Measurements from ENCODE around the gene SEL1L3. TPM values are rescaled to one million over a fixed set of nuclear protein-coding genes. Genes with fewer than 3 reads are reported as not detected.

Gene SEL1L3
- total and polyA plus RNA-seq, 9 of the 15 experiments (the other 6 are each of a cell fraction or from before 2014, with no cell fraction given) = 10.0 to 44.3 (median 21.6) TPM

DNA sequence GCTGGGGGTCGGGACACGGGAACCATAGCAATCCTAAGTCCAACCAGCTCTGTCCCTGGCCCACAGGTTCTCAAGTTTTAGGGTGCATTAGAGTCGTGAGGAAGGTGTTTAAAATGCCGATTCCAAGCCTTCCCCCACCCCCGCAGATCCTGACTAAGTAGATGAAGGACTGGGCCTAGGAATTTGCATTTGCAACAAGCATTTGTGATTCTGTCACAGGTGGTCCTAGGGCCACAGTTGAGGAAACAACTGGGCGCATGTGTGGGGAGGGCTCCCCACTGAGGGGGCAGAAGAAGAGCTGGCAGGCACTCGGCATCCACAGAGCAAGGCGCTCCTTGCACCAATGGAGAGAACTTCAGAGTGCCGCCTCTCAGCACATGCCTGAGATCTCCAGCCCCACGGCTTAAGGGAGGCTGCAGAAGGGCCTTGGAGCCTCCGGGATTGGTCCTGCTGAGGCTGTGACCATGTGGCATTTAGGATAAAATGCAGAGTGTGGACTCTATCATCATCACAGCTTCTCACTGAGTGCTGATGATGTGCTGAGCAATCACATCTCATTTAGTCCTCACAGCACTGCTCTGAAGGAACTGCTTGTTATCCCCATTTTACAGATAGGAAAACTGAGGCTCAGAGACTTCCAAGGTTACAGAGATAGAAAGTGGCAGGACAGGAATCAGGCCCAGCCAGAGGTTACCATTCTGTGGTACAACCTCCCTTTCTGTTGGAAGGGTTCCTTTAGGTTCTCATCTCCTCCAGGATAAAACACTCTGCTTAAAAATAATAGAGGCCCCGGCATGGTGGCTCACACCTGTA, 16.7 kb downstream of the SEL1L3 start (continued):
- TF ChIP-seq, protein P1, sequence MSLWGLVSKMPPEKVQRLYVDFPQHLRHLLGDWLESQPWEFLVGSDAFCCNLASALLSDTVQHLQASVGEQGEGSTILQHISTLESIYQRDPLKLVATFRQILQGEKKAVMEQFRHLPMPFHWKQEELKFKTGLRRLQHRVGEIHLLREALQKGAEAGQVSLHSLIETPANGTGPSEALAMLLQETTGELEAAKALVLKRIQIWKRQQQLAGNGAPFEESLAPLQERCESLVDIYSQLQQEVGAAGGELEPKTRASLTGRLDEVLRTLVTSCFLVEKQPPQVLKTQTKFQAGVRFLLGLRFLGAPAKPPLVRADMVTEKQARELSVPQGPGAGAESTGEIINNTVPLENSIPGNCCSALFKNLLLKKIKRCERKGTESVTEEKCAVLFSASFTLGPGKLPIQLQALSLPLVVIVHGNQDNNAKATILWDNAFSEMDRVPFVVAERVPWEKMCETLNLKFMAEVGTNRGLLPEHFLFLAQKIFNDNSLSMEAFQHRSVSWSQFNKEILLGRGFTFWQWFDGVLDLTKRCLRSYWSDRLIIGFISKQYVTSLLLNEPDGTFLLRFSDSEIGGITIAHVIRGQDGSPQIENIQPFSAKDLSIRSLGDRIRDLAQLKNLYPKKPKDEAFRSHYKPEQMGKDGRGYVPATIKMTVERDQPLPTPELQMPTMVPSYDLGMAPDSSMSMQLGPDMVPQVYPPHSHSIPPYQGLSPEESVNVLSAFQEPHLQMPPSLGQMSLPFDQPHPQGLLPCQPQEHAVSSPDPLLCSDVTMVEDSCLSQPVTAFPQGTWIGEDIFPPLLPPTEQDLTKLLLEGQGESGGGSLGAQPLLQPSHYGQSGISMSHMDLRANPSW (CRISPR knock-in tag; IDR thresholded peaks at IDR 0.05) = no peak
- TF ChIP-seq CSDE1 (IDR thresholded peaks at IDR 0.05) = no peak
- TF ChIP-seq, protein P2, sequence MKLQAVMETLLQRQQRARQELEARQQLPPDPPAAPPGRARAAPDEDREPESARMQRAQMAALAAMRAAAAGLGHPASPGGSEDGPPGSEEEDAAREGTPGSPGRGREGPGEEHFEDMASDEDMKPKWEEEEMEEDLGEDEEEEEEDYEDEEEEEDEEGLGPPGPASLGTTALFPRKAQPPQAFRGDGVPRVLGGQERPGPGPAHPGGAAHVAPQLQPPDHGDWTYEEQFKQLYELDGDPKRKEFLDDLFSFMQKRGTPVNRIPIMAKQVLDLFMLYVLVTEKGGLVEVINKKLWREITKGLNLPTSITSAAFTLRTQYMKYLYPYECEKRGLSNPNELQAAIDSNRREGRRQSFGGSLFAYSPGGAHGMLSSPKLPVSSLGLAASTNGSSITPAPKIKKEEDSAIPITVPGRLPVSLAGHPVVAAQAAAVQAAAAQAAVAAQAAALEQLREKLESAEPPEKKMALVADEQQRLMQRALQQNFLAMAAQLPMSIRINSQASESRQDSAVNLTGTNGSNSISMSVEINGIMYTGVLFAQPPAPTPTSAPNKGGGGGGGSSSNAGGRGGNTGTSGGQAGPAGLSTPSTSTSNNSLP (IDR thresholded peaks at IDR 0.05; ENCODE audit: borderline replicate concordance, low read depth, low read length) = no peak
- no peak for TF ChIP-seq ZNF212 (CRISPR knock-in tag; IDR thresholded peaks at IDR 0.05)
- TF ChIP-seq, protein P3, sequence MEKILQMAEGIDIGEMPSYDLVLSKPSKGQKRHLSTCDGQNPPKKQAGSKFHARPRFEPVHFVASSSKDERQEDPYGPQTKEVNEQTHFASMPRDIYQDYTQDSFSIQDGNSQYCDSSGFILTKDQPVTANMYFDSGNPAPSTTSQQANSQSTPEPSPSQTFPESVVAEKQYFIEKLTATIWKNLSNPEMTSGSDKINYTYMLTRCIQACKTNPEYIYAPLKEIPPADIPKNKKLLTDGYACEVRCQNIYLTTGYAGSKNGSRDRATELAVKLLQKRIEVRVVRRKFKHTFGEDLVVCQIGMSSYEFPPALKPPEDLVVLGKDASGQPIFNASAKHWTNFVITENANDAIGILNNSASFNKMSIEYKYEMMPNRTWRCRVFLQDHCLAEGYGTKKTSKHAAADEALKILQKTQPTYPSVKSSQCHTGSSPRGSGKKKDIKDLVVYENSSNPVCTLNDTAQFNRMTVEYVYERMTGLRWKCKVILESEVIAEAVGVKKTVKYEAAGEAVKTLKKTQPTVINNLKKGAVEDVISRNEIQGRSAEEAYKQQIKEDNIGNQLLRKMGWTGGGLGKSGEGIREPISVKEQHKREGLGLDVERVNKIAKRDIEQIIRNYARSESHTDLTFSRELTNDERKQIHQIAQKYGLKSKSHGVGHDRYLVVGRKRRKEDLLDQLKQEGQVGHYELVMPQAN (IDR thresholded peaks at IDR 0.05; ENCODE audit: borderline replicate concordance) = no peak
- TF ChIP-seq, protein P4, sequence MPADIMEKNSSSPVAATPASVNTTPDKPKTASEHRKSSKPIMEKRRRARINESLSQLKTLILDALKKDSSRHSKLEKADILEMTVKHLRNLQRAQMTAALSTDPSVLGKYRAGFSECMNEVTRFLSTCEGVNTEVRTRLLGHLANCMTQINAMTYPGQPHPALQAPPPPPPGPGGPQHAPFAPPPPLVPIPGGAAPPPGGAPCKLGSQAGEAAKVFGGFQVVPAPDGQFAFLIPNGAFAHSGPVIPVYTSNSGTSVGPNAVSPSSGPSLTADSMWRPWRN (IDR thresholded peaks at IDR 0.05; ENCODE audit: low read depth) = no peak
- TF ChIP-seq ARNT (IDR thresholded peaks at IDR 0.05) = no peak
- no peak for TF ChIP-seq ZNF780A (CRISPR knock-in tag; IDR thresholded peaks at IDR 0.05)
- TF ChIP-seq, protein P5, sequence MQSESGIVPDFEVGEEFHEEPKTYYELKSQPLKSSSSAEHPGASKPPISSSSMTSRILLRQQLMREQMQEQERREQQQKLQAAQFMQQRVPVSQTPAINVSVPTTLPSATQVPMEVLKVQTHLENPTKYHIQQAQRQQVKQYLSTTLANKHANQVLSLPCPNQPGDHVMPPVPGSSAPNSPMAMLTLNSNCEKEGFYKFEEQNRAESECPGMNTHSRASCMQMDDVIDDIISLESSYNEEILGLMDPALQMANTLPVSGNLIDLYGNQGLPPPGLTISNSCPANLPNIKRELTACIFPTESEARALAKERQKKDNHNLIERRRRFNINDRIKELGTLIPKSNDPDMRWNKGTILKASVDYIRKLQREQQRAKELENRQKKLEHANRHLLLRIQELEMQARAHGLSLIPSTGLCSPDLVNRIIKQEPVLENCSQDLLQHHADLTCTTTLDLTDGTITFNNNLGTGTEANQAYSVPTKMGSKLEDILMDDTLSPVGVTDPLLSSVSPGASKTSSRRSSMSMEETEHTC (IDR thresholded peaks at IDR 0.05) = no peak
- TF ChIP-seq, protein P6, sequence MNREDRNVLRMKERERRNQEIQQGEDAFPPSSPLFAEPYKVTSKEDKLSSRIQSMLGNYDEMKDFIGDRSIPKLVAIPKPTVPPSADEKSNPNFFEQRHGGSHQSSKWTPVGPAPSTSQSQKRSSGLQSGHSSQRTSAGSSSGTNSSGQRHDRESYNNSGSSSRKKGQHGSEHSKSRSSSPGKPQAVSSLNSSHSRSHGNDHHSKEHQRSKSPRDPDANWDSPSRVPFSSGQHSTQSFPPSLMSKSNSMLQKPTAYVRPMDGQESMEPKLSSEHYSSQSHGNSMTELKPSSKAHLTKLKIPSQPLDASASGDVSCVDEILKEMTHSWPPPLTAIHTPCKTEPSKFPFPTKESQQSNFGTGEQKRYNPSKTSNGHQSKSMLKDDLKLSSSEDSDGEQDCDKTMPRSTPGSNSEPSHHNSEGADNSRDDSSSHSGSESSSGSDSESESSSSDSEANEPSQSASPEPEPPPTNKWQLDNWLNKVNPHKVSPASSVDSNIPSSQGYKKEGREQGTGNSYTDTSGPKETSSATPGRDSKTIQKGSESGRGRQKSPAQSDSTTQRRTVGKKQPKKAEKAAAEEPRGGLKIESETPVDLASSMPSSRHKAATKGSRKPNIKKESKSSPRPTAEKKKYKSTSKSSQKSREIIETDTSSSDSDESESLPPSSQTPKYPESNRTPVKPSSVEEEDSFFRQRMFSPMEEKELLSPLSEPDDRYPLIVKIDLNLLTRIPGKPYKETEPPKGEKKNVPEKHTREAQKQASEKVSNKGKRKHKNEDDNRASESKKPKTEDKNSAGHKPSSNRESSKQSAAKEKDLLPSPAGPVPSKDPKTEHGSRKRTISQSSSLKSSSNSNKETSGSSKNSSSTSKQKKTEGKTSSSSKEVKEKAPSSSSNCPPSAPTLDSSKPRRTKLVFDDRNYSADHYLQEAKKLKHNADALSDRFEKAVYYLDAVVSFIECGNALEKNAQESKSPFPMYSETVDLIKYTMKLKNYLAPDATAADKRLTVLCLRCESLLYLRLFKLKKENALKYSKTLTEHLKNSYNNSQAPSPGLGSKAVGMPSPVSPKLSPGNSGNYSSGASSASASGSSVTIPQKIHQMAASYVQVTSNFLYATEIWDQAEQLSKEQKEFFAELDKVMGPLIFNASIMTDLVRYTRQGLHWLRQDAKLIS (CRISPR knock-in tag; IDR thresholded peaks at IDR 0.05) = no peak
- TF ChIP-seq SMAD1 (IDR thresholded peaks at IDR 0.05; ENCODE audit: low read depth, low read length, partially characterized antibody) = no peak
